ENCODE results near the gene STXBP4. TPM values are rescaled to one million over a fixed set of nuclear protein-coding genes. Genes with fewer than 3 reads are reported as not detected.

The STXBP4 gene
- total and polyA plus RNA-seq, 7 donors: 0.53 to 4.1 (median 2.3) TPM

GRCh38 chr17:54947396-54947795 is 21.2 kb upstream of the STXBP4 start:
- intact Hi-C loops (cut with DNase I): no loop called here
- no peak for TF ChIP-seq CTCF (IDR thresholded peaks at IDR 0.05)
- 90 to 93% (median 91%) methylated on average over 2 of the region's 2 CpGs for WGBS, 3 donors
- Histone ChIP-seq H3K4me1 (no peaks in the 10 kb centered on the region), H3K4me3 (no peak overlapping the region), H3K9me3 (no peaks in the 10 kb centered on the region), H3K27ac (no peak overlapping the region), H3K27me3 (ENCODE audit: insufficient read depth in 3 of 3, low read length in 2 of 3) (no peaks in the 10 kb centered on the region), H3K36me3 (ENCODE audit: insufficient read depth in 1 of 2, low read depth in 1 of 2) (peaks cover 0 to 15% of the 10 kb centered on the region in 2 donors)
- ATAC-seq: no peak
- no peak for DNase-seq

- ATAC-seq: peak in 2 of 4 donors; percentile 49 to 53
- WGBS, 3 donors: 66 to 76% (median 67%) methylated on average over 5 of the region's 5 CpGs
- no peak for DNase-seq
- H3K27me3 ChIP-seq (ENCODE audit: insufficient read depth in 3 of 3, low read length in 2 of 3): no peaks in the 10 kb centered on the region
- peaks cover 0 to 20% of the 10 kb centered on the region in 2 donors for H3K36me3 ChIP-seq (ENCODE audit: insufficient read depth in 1 of 2, low read depth in 1 of 2)
- H3K4me1 ChIP-seq: no peaks in the 10 kb centered on the region
- no peak overlapping the region for H3K27ac ChIP-seq
- intact Hi-C loops (cut with DNase I): no loop called here
- no peak overlapping the region for H3K4me3 ChIP-seq
- H3K9me3 ChIP-seq: no peaks in the 10 kb centered on the region
- TF ChIP-seq CTCF (IDR thresholded peaks at IDR 0.05): no peak
These were observed 20.2 kb upstream of the STXBP4 start for GRCh38 chr17:54948380-54948779.

- 25 to 37% (median 33%) methylated on average over 2 of the region's 2 CpGs for WGBS, 3 donors
- ATAC-seq: no peak
- no peak overlapping the region for H3K27ac ChIP-seq
- no peak for DNase-seq
- H3K9me3 ChIP-seq: no peaks in the 10 kb centered on the region
- H3K36me3 ChIP-seq (ENCODE audit: insufficient read depth in 1 of 2, low read depth in 1 of 2): peaks cover 0 to 36% of the 10 kb centered on the region in 2 donors
- H3K4me1 ChIP-seq: no peaks in the 10 kb centered on the region
- H3K27me3 ChIP-seq (ENCODE audit: insufficient read depth in 3 of 3, low read length in 2 of 3): no peaks in the 10 kb centered on the region
- no peak overlapping the region for H3K4me3 ChIP-seq
- intact Hi-C loops (cut with DNase I): no loop called here
- no peak for TF ChIP-seq CTCF (IDR thresholded peaks at IDR 0.05)
These were observed 18.4 kb upstream of the STXBP4 start for GRCh38 chr17:54950116-54950515.

GRCh38 chr17:54951286-54951685 is 17.3 kb upstream of the STXBP4 start:
- Histone ChIP-seq H3K9me3 (no peaks in the 10 kb centered on the region), H3K27me3 (ENCODE audit: insufficient read depth in 3 of 3, low read length in 2 of 3) (no peaks in the 10 kb centered on the region), H3K36me3 (ENCODE audit: insufficient read depth in 1 of 2, low read depth in 1 of 2) (peaks cover 0 to 40% of the 10 kb centered on the region in 2 donors), H3K4me1 (no peaks in the 10 kb centered on the region), H3K4me3 (no peak overlapping the region), H3K27ac (no peak overlapping the region)
- intact Hi-C loops (cut with DNase I): no loop called here
- no peak for DNase-seq
- 76 to 86% (median 79%) methylated on average over 4 of the region's 4 CpGs for WGBS, 3 donors
- no peak for ATAC-seq
- no peak for TF ChIP-seq CTCF (IDR thresholded peaks at IDR 0.05)

GRCh38 chr17:54956791-54957190 is 11.8 kb upstream of the STXBP4 start:
- Histone ChIP-seq H3K4me3 (no peak overlapping the region), H3K9me3 (no peaks in the 10 kb centered on the region), H3K36me3 (ENCODE audit: insufficient read depth in 1 of 2, low read depth in 1 of 2) (peaks cover 4 to 82% of the 10 kb centered on the region in 2 donors), H3K27ac (no peak overlapping the region), H3K4me1 (no peaks in the 10 kb centered on the region), H3K27me3 (ENCODE audit: insufficient read depth in 3 of 3, low read length in 2 of 3) (no peaks in the 10 kb centered on the region)
- intact Hi-C loops (cut with DNase I): no loop called here
- no peak for TF ChIP-seq CTCF (IDR thresholded peaks at IDR 0.05)
- DNase-seq: no peak
- 63 to 69% (median 66%) methylated on average over 3 of the region's 3 CpGs for WGBS, 3 donors
- ATAC-seq: no peak
